Erythroblast (primary cell): ENCODE results near the gene NTNG2.

Experiments used
- GATA1 ChIP-seq: IDR thresholded peaks from 2 replicates; pipeline ENCODE4 v1.6.1; 2011; ENCODE audit warnings: low read depth, mild to moderate bottlenecking, control low read depth, low read length, moderate library complexity
- POLR2A ChIP-seq: IDR thresholded peaks from 2 replicates; pipeline ENCODE4 v1.6.1; 2011; ENCODE audit warnings: mild to moderate bottlenecking, low read length

GRCh38 chr9:132150256-132150655 is 11.6 kb upstream of the NTNG2 start:
- no peak for TF ChIP-seq POLR2A
- TF ChIP-seq GATA1: no peak
